ENCODE data around the gene BUD31.

The BUD31 gene

GRCh38 chr7:99394188-99394502 is 14.6 kb upstream of the BUD31 start:
- no peak overlapping the region for H3K4me2 ChIP-seq (ENCODE audit: low read length)
- peaks cover 95% of the 10 kb centered on the region for H3K36me3 ChIP-seq (ENCODE audit: insufficient read depth, low read length)
- H3K27me3 ChIP-seq (ENCODE audit: control insufficient read depth, insufficient read depth, low read length) = no peaks in the 10 kb centered on the region
- H3K4me1 ChIP-seq (ENCODE audit: control insufficient read depth, insufficient read depth, low read length) = peaks cover 13% of the 10 kb centered on the region
- no peak overlapping the region for H3K9ac ChIP-seq (ENCODE audit: low read depth, low read length)
- H3K4me3 ChIP-seq (ENCODE audit: low read length) = no peak overlapping the region
- H3K9me3 ChIP-seq (replicated peaks; ENCODE audit: low read length) = no peaks in the 10 kb centered on the region

- Histone ChIP-seq H3K4me1 (ENCODE audit: control insufficient read depth, insufficient read depth, low read length) (peaks cover 13% of the 10 kb centered on the region), H3K27me3 (ENCODE audit: control insufficient read depth, insufficient read depth, low read length) (no peaks in the 10 kb centered on the region), H3K9me3 (replicated peaks; ENCODE audit: low read length) (no peaks in the 10 kb centered on the region), H3K9ac (ENCODE audit: low read depth, low read length) (no peak overlapping the region), H3K4me2 (ENCODE audit: low read length) (no peak overlapping the region), H3K4me3 (ENCODE audit: low read length) (no peak overlapping the region), H3K36me3 (ENCODE audit: insufficient read depth, low read length) (peaks cover 94% of the 10 kb centered on the region)
Observed at GRCh38 chr7:99395616-99396327, 13.0 kb upstream of the BUD31 start.

- Histone ChIP-seq H3K9me3 (replicated peaks; ENCODE audit: low read length) (no peaks in the 10 kb centered on the region), H3K27me3 (ENCODE audit: control insufficient read depth, insufficient read depth, low read length) (no peaks in the 10 kb centered on the region), H3K4me2 (ENCODE audit: low read length) (no peak overlapping the region), H3K9ac (ENCODE audit: low read depth, low read length) (no peak overlapping the region), H3K4me3 (ENCODE audit: low read length) (no peak overlapping the region), H3K4me1 (ENCODE audit: control insufficient read depth, insufficient read depth, low read length) (peaks cover 13% of the 10 kb centered on the region), H3K36me3 (ENCODE audit: insufficient read depth, low read length) (peaks cover 93% of the 10 kb centered on the region)
Observed at GRCh38 chr7:99396418-99397296, 12.1 kb upstream of the BUD31 start.

GRCh38 chr7:99397297-99397983 is 11.3 kb upstream of the BUD31 start:
- H3K4me3 ChIP-seq (ENCODE audit: low read length) = no peak overlapping the region
- no peak overlapping the region for H3K9ac ChIP-seq (ENCODE audit: low read depth, low read length)
- H3K4me2 ChIP-seq (ENCODE audit: low read length) = no peak overlapping the region
- H3K4me1 ChIP-seq (ENCODE audit: control insufficient read depth, insufficient read depth, low read length) = peaks cover 9% of the 10 kb centered on the region
- H3K27me3 ChIP-seq (ENCODE audit: control insufficient read depth, insufficient read depth, low read length) = no peaks in the 10 kb centered on the region
- H3K36me3 ChIP-seq (ENCODE audit: insufficient read depth, low read length) = peaks cover 86% of the 10 kb centered on the region
- no peaks in the 10 kb centered on the region for H3K9me3 ChIP-seq (replicated peaks; ENCODE audit: low read length)

- Histone ChIP-seq H3K4me2 (ENCODE audit: low read length) (no peak overlapping the region), H3K27me3 (ENCODE audit: control insufficient read depth, insufficient read depth, low read length) (no peaks in the 10 kb centered on the region), H3K4me3 (ENCODE audit: low read length) (no peak overlapping the region), H3K36me3 (ENCODE audit: insufficient read depth, low read length) (peaks cover 83% of the 10 kb centered on the region), H3K4me1 (ENCODE audit: control insufficient read depth, insufficient read depth, low read length) (peaks cover 2% of the 10 kb centered on the region), H3K9me3 (replicated peaks; ENCODE audit: low read length) (no peaks in the 10 kb centered on the region), H3K9ac (ENCODE audit: low read depth, low read length) (no peak overlapping the region)
Observed at GRCh38 chr7:99398891-99399445, 9.8 kb upstream of the BUD31 start.

- Histone ChIP-seq H3K9me3 (replicated peaks; ENCODE audit: low read length) (no peaks in the 10 kb centered on the region), H3K4me3 (ENCODE audit: low read length) (no peak overlapping the region), H3K9ac (ENCODE audit: low read depth, low read length) (no peak overlapping the region), H3K27me3 (ENCODE audit: control insufficient read depth, insufficient read depth, low read length) (no peaks in the 10 kb centered on the region), H3K4me1 (ENCODE audit: control insufficient read depth, insufficient read depth, low read length) (peaks cover 8% of the 10 kb centered on the region), H3K36me3 (ENCODE audit: insufficient read depth, low read length) (peaks cover 83% of the 10 kb centered on the region), H3K4me2 (ENCODE audit: low read length) (no peak overlapping the region)
Observed at GRCh38 chr7:99399597-99399996, 9.2 kb upstream of the BUD31 start.

GRCh38 chr7:99402854-99403253 is 5.9 kb upstream of the BUD31 start:
- Histone ChIP-seq H3K9me3 (replicated peaks; ENCODE audit: low read length) (no peaks in the 10 kb centered on the region), H3K4me1 (ENCODE audit: control insufficient read depth, insufficient read depth, low read length) (peaks cover 27% of the 10 kb centered on the region), H3K4me3 (ENCODE audit: low read length) (no peak overlapping the region), H3K27me3 (ENCODE audit: control insufficient read depth, insufficient read depth, low read length) (no peaks in the 10 kb centered on the region), H3K4me2 (ENCODE audit: low read length) (no peak overlapping the region), H3K36me3 (ENCODE audit: insufficient read depth, low read length) (peaks cover 59% of the 10 kb centered on the region), H3K9ac (ENCODE audit: low read depth, low read length) (no peak overlapping the region)

GRCh38 chr7:99403764-99404163 is 5.0 kb upstream of the BUD31 start:
- peaks cover 49% of the 10 kb centered on the region for H3K36me3 ChIP-seq (ENCODE audit: insufficient read depth, low read length)
- H3K9me3 ChIP-seq (replicated peaks; ENCODE audit: low read length) = no peaks in the 10 kb centered on the region
- no peak overlapping the region for H3K4me3 ChIP-seq (ENCODE audit: low read length)
- H3K4me1 ChIP-seq (ENCODE audit: control insufficient read depth, insufficient read depth, low read length) = peaks cover 27% of the 10 kb centered on the region
- H3K27me3 ChIP-seq (ENCODE audit: control insufficient read depth, insufficient read depth, low read length) = no peaks in the 10 kb centered on the region
- H3K9ac ChIP-seq (ENCODE audit: low read depth, low read length) = no peak overlapping the region
- H3K4me2 ChIP-seq (ENCODE audit: low read length) = no peak overlapping the region

GRCh38 chr7:99404235-99404976 is 4.4 kb upstream of the BUD31 start:
- no peak overlapping the region for H3K4me3 ChIP-seq (ENCODE audit: low read length)
- peaks cover 44% of the 10 kb centered on the region for H3K36me3 ChIP-seq (ENCODE audit: insufficient read depth, low read length)
- no peaks in the 10 kb centered on the region for H3K27me3 ChIP-seq (ENCODE audit: control insufficient read depth, insufficient read depth, low read length)
- H3K4me1 ChIP-seq (ENCODE audit: control insufficient read depth, insufficient read depth, low read length) = peaks cover 27% of the 10 kb centered on the region
- no peaks in the 10 kb centered on the region for H3K9me3 ChIP-seq (replicated peaks; ENCODE audit: low read length)
- no peak overlapping the region for H3K9ac ChIP-seq (ENCODE audit: low read depth, low read length)
- H3K4me2 ChIP-seq (ENCODE audit: low read length) = no peak overlapping the region

GRCh38 chr7:99404977-99405320 is 3.8 kb upstream of the BUD31 start:
- Histone ChIP-seq H3K27me3 (ENCODE audit: control insufficient read depth, insufficient read depth, low read length) (no peaks in the 10 kb centered on the region), H3K9ac (ENCODE audit: low read depth, low read length) (no peak overlapping the region), H3K9me3 (replicated peaks; ENCODE audit: low read length) (no peaks in the 10 kb centered on the region), H3K4me3 (ENCODE audit: low read length) (no peak overlapping the region), H3K36me3 (ENCODE audit: insufficient read depth, low read length) (peaks cover 38% of the 10 kb centered on the region), H3K4me2 (ENCODE audit: low read length) (no peak overlapping the region), H3K4me1 (ENCODE audit: control insufficient read depth, insufficient read depth, low read length) (peaks cover 30% of the 10 kb centered on the region)

GRCh38 chr7:99406557-99406956 is 2.2 kb upstream of the BUD31 start:
- peak overlapping the region; percentile 93 for H3K4me3 ChIP-seq (ENCODE audit: low read length)
- H3K9ac ChIP-seq (ENCODE audit: low read depth, low read length) = peak overlapping the region; percentile 97
- H3K36me3 ChIP-seq (ENCODE audit: insufficient read depth, low read length) = peaks cover 37% of the 10 kb centered on the region

More at GRCh38 chr7:99406557-99406956, 2.2 kb upstream of the BUD31 start:
- H3K27me3 ChIP-seq (ENCODE audit: control insufficient read depth, insufficient read depth, low read length) = no peaks in the 10 kb centered on the region
- H3K4me1 ChIP-seq (ENCODE audit: control insufficient read depth, insufficient read depth, low read length) = peaks cover 36% of the 10 kb centered on the region
- H3K9me3 ChIP-seq (replicated peaks; ENCODE audit: low read length) = no peaks in the 10 kb centered on the region
- peak overlapping the region; percentile 91 for H3K4me2 ChIP-seq (ENCODE audit: low read length)

Data from skeletal muscle satellite cell (primary cell).